Suprapubic skin (tissue), 4 donors: ENCODE measurements around the gene ARL5B. TPM values are rescaled to one million over a fixed set of nuclear protein-coding genes. Genes with fewer than 3 reads are reported as not detected.

Source experiments
- DNase-seq, 2 donors: peaks; one replicate each; pipeline ENCODE4 v3.0.0-alpha.2; 2019; ENCODE audit warnings: low spot score in 2 of 2
- H3K27ac ChIP-seq: fragments of 200-600 bp; sonication (generic); one replicate; pipeline ENCODE4 v1.5.1; 2019
- H3K27me3 ChIP-seq: fragments of 200-600 bp; sonication (generic); one replicate; pipeline ENCODE4 v1.5.1; 2019
- H3K36me3 ChIP-seq: fragments of 200-600 bp; sonication (generic); one replicate; pipeline ENCODE4 v1.5.1; 2019
- H3K4me1 ChIP-seq: fragments of 200-600 bp; sonication (generic); one replicate; pipeline ENCODE4 v1.5.1; 2019
- H3K4me3 ChIP-seq: fragments of 200-600 bp; sonication (generic); one replicate; pipeline ENCODE4 v1.5.1; 2019; ENCODE audit warnings: mild to moderate bottlenecking
- H3K9me3 ChIP-seq: fragments of 200-600 bp; sonication (generic); one replicate; pipeline ENCODE4 v1.5.1; 2019
- EP300 ChIP-seq: sonication (generic); formaldehyde crosslinking; IDR thresholded peaks from one replicate; pipeline ENCODE4 v1.6.1; 2017; ENCODE audit warnings: antibody characterized with exemption
- POLR2A ChIP-seq, 2 donors: fragments of 450-650 bp; IDR thresholded peaks; one replicate each; pipeline ENCODE4 v1.6.1; 2017; ENCODE audit warnings: antibody characterized with exemption in 2 of 2, mild to moderate bottlenecking in 2 of 2, moderate library complexity in 2 of 2
- POLR2AphosphoS5 ChIP-seq, 3 donors: sonication (generic); formaldehyde crosslinking; IDR thresholded peaks; one replicate each; pipeline ENCODE4 v1.6.1; 2017; ENCODE audit warnings: antibody characterized with exemption in 3 of 3
- WGBS: methylation state at CpG from one replicate; pipeline ENCODE4 v1.1.5; 2018; 5-methylcytosine and 5-hydroxymethylcytosine counted together
- total RNA-seq, 4 donors: library from RNA; depleted of rRNA; stranded (reverse); fragments of >200 nt; gene quantifications; one replicate each; pipeline ENCODE4 v1.1.0, GENCODE V29; 2016
- TF ChIP-seq, protein P1 (sequence below), 2 donors: fragments of 200-600 bp in 1 of 2; fragments of 450-650 bp in 1 of 2; sonication (generic) in 1 of 2; IDR thresholded peaks; one replicate each; pipeline ENCODE4 v1.5.1; 2016 to 2019; ENCODE audit warnings: antibody characterized with exemption in 2 of 2, mild to moderate bottlenecking in 1 of 2, moderate library complexity in 1 of 2

ARL5B gene
- total RNA-seq, 4 donors from 2014 or later = 11.8 to 17.9 (median 14.5) TPM

GRCh38 chr10:18718991-18719390 lies 59.8 kb downstream of the ARL5B start:
- Histone ChIP-seq H3K27me3 (no peaks in the 10 kb centered on the region), H3K27ac (no peak overlapping the region), H3K36me3 (no peaks in the 10 kb centered on the region), H3K9me3 (no peaks in the 10 kb centered on the region), H3K4me3 (no peak overlapping the region), H3K4me1 (peaks cover 3% of the 10 kb centered on the region)
- no peak for DNase-seq
- WGBS = 41% methylated on average over 1 of the region's 1 CpG
- TF ChIP-seq EP300 (no peak), POLR2A (IDR thresholded peaks at IDR 0.05) (no peak), POLR2AphosphoS5 (IDR thresholded peaks at IDR 0.05) (no peak)
- TF ChIP-seq, protein P1, sequence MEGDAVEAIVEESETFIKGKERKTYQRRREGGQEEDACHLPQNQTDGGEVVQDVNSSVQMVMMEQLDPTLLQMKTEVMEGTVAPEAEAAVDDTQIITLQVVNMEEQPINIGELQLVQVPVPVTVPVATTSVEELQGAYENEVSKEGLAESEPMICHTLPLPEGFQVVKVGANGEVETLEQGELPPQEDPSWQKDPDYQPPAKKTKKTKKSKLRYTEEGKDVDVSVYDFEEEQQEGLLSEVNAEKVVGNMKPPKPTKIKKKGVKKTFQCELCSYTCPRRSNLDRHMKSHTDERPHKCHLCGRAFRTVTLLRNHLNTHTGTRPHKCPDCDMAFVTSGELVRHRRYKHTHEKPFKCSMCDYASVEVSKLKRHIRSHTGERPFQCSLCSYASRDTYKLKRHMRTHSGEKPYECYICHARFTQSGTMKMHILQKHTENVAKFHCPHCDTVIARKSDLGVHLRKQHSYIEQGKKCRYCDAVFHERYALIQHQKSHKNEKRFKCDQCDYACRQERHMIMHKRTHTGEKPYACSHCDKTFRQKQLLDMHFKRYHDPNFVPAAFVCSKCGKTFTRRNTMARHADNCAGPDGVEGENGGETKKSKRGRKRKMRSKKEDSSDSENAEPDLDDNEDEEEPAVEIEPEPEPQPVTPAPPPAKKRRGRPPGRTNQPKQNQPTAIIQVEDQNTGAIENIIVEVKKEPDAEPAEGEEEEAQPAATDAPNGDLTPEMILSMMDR (IDR thresholded peaks at IDR 0.05) = no peak

DNA sequence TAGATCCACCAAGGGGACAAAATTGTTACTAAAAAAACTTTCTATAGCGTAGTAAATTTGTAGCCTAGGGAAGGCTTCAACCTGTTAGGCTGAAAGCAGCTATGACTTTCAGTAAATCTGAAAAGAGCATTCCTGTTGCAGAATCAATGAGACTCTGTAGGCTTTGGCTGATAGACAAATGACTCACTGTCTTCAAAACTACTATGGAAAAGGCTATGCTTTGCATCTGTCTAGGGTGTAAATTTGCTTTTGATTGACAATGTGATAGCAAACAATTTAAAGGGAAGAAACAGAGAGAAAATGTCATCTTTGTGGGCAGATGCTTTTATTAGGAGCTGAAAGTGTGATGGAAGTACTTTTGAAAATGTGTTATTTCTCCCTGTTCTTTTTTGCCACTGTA lies 60.6 kb downstream of the ARL5B start:
- Histone ChIP-seq H3K36me3 (no peaks in the 10 kb centered on the region), H3K27ac (no peak overlapping the region), H3K9me3 (no peaks in the 10 kb centered on the region), H3K4me3 (no peak overlapping the region), H3K4me1 (peaks cover 3% of the 10 kb centered on the region), H3K27me3 (no peaks in the 10 kb centered on the region)
- 67% methylated on average over 1 of the region's 1 CpG for WGBS
- TF ChIP-seq POLR2AphosphoS5 (IDR thresholded peaks at IDR 0.05) (no peak), EP300 (no peak), POLR2A (IDR thresholded peaks at IDR 0.05) (no peak)
- TF ChIP-seq, protein P1 (IDR thresholded peaks at IDR 0.05) = no peak
- DNase-seq = no peak

DNA sequence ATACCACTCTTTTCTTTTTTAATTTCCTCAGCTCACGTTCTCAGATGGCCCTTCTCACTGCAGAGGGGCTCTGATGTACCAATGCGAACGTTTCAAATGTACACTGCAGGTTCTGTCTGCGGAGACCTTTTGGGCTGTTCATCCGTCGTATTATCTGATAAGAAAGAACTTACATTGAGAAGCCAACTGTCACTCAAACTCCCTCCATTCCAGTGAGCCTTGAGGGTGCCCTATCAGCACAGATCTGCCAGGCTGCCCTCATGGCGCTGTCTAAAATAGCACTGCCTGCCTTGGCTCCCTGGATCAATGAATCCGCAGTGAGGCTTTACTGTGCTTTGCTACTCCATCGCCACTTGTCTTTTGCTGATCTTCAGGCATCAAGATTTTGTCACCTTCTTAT lies 61.8 kb downstream of the ARL5B start:
- Histone ChIP-seq H3K27me3 (no peaks in the 10 kb centered on the region), H3K27ac (no peak overlapping the region), H3K4me1 (peaks cover 3% of the 10 kb centered on the region), H3K4me3 (no peak overlapping the region), H3K9me3 (no peaks in the 10 kb centered on the region), H3K36me3 (no peaks in the 10 kb centered on the region)
- no peak for DNase-seq
- TF ChIP-seq POLR2AphosphoS5 (IDR thresholded peaks at IDR 0.05) (no peak), POLR2A (IDR thresholded peaks at IDR 0.05) (no peak), EP300 (no peak)
- TF ChIP-seq, protein P1 (IDR thresholded peaks at IDR 0.05) = no peak
- WGBS = 81% methylated on average over 8 of the region's 9 CpGs

DNA sequence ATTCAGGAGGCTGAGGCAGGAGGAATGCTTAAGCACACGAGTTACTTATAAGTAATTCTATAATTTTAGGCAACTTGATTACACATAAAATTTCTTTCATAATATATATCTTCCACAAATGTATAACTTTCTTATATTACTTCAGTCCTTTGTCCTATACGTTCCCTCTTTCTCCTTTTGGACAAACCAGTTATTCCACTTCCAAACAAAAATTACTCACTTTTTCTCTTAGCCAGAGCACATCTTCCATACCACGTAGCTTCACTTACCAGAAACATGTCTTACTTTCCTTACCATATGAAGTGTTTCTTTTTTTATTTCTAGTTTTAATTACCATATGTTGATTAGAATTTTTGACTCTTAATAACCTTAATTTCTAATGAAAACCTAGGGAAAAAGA lies 64.6 kb downstream of the ARL5B start:
- 44% methylated on average over 3 of the region's 3 CpGs for WGBS
- TF ChIP-seq EP300 (no peak), POLR2AphosphoS5 (IDR thresholded peaks at IDR 0.05) (no peak), POLR2A (IDR thresholded peaks at IDR 0.05) (no peak)
- TF ChIP-seq, protein P1 (IDR thresholded peaks at IDR 0.05) = no peak
- DNase-seq = no peak
- Histone ChIP-seq H3K4me3 (no peak overlapping the region), H3K27ac (no peak overlapping the region), H3K36me3 (no peaks in the 10 kb centered on the region), H3K4me1 (peaks cover 3% of the 10 kb centered on the region), H3K9me3 (no peaks in the 10 kb centered on the region), H3K27me3 (no peaks in the 10 kb centered on the region)

Other genes starting within 250 kb of the ARL5B start
- gene NSUN6, start 7.8 kb upstream of the ARL5B start, total RNA-seq = 10 to 100 TPM in 2 of 4 donors, 1 to 10 TPM in 2; 8.0 to 27.8 (median 11.4) TPM